ENCODE measurements around the gene MINDY4.

MINDY4 gene

GRCh38 chr7:30841801-30842541, 70.8 kb downstream of the MINDY4 start:
- no peak for TF ChIP-seq CTCF (IDR thresholded peaks at IDR 0.05; ENCODE audit: insufficient read depth, low read depth, low read length, missing control alignments)
- H3K4me3 ChIP-seq (ENCODE audit: low read length) = no peak overlapping the region
- no peak for DNase-seq (ENCODE audit: low read depth)

DNA sequence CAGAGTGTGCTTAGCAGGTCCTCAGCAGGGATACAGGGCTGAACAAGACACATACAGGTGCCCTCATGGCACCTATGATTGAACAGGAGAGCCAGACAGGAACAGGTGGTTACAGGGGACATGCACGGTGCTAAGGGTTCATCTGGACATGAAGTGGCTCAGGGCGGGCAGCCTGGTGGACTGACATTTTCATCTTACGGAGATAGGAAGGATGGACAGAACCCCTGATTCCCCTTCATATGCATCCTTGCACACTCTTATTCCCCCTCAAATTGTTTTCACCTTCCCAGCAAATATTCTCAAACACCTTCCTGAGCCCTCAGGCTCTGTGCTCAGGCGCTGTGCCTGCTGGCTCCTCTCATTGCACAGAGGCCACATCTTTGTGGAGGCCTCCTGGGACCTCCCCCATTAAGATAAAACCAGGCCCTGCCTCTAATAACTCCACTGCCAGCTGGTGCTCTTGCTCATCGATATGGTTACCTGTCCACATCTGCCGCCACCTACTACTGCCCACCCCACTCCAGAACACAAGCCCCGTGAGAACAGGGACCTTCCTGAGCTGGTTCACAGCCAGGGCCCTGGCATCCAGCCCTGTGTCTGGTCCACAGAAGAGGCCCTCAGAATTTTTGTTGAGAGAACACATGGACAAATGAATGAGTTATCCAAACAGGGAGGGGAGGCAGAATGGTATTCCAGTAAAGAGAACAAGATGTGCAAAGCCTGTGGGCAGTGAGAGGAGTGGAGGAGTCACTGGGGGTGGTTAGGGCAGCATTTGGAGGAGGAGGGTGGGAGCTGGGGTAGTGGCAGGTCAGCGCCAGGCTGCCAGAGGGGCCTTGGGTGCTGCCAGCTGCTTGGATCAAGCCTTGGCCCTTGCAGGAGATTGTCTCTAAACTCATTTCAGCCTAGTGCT, 71.6 kb downstream of the MINDY4 start:
- no peak for DNase-seq (ENCODE audit: low read depth)

DNA sequence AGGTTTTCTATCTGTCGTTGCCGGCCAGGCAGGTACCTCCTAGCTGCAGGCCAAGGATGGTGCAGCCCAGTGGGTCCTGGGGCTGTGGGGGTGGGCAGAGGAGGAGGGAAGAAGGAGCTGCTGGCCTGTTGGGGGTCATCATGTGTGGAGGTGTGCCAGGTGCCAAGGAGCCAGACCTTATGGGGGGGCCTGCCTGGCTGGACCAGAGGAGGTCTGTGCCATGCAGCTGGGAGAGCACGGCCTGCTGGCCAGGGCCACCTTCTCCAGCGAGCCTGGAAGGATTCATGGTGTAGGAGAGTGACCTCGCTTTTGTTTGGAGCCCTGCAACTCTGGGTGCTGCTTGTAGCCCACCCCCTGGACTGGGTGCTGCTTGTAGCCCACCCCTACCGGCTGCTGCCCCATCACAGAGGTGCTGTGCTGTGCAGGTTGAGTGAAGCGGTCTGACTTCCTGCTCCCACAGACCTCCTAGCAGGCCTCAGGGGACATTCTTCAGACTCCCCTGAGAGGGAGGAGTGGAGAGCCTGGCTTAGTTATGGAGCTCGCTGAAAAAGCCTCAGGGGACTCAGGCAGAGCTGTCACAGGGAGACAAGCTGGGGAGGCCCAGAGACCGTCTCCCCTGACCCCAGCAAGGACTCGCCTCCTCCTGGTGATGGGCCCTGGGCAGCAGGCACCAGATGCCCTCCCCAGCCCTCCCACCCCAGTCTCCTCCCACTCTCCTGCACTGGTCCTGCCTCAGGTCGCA, 72.7 kb downstream of the MINDY4 start:
- TF ChIP-seq CTCF (IDR thresholded peaks at IDR 0.05; ENCODE audit: insufficient read depth, low read depth, low read length, missing control alignments) = no peak
- DNase-seq (ENCODE audit: low read depth) = no peak
- no peak overlapping the region for H3K4me3 ChIP-seq (ENCODE audit: low read length)

More for the DNA sequence above, 71.6 kb downstream of the MINDY4 start:
- TF ChIP-seq CTCF (IDR thresholded peaks at IDR 0.05; ENCODE audit: insufficient read depth, low read depth, low read length, missing control alignments) = no peak
- no peak overlapping the region for H3K4me3 ChIP-seq (ENCODE audit: low read length)

DNA sequence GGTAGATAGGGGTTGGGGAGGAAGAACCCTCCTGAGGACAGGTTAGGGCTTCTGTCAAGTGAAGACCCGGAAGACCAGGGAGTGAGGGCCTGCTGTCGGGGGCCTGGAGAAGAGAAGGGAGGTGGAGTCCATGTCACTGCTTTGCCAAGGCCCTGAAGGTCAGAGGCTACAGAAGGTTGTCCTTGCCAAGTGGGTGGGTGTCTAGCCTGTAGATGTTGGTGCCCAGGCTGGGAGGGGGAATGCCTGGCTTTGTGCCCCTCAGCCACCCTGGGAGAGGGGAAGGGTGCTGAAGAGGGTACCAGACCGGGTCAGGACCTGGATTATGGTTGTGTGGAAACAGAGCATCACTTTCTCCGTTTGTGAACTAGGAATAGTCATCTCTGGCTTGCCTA, 73.3 kb downstream of the MINDY4 start:
- H3K4me3 ChIP-seq (ENCODE audit: low read length) = no peak overlapping the region
- no peak for TF ChIP-seq CTCF (IDR thresholded peaks at IDR 0.05; ENCODE audit: insufficient read depth, low read depth, low read length, missing control alignments)
- DNase-seq (ENCODE audit: low read depth) = no peak

DNA sequence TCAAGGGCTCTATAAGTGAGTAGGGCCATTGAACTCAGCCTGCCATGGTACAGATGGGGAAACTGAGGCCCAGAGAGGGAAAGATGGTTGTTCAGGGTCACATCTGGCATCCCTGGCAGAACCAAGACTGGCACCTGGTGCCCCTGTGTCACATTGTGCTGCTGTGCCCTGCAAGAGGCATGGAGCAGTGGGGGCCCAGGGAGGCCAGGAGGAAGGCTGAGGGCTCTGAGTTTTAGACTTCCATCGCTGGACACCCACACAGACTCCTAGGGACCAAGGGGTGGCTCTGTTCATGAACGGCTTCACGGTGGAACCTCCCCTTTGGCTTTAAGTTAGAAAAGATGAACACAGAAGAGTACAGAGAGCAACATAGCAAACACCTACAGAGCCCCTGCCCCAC, 73.7 kb downstream of the MINDY4 start:
- no peak for DNase-seq (ENCODE audit: low read depth)
- TF ChIP-seq CTCF (IDR thresholded peaks at IDR 0.05; ENCODE audit: insufficient read depth, low read depth, low read length, missing control alignments) = no peak
- H3K4me3 ChIP-seq (ENCODE audit: low read length) = no peak overlapping the region

DNA sequence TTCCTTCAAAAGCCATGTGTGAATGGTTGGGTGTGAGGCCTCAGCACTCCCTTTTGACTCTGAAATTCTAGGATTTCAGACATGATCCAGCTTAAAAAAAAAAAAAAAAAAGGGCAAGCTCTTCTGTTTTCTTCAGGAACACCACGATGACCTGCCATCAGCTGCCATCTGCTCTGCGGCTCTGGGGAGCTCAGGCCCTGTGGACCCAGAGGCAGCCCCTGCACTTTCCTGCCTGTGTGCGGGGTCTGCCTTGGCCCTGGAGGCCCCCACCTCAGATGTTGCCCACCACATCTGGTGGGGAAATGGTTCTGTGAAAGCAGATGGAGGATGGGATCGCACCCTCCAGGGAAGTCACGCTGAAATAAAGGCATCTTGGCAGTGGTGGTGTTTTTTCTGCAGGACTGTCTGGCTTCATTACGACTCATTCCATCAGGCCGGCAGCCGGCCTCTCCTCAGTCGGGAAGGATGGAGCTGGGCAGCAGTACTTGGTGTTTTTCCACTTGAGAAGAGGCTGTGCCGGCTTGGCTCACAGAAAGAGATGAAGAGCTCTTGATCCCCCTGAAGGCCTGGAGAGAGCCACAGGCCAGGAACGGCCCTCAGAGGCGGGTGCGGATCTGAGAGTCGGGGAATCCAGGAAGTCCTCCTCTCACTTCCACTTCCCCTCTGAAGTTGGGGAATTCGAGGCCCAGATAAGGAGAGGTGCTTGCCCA, 74.4 kb downstream of the MINDY4 start:
- peak; percentile 33 for DNase-seq (ENCODE audit: low read depth)
- no peak for TF ChIP-seq CTCF (IDR thresholded peaks at IDR 0.05; ENCODE audit: insufficient read depth, low read depth, low read length, missing control alignments)
- no peak overlapping the region for H3K4me3 ChIP-seq (ENCODE audit: low read length)
